RWPE1 (cell line): ENCODE results near the gene VAMP5.
"Not testable (repeated sequence)": the region's sequence is repeated elsewhere in the genome, so short reads cannot be mapped to it uniquely, and the experiment has no call there.

Source experiments
- CTCF ChIA-PET: fragments of 350-600 bp; sonication (Branson Sonifier 250); formaldehyde crosslinking; extraction: SDS; loops from one replicate; lab custom pipeline; 2021; lab: Yijun Ruan, JAX
- POLR2A ChIA-PET: fragments of 400-600 bp; formaldehyde crosslinking; extraction: SDS; loops from one replicate; lab custom pipeline; 2020; ENCODE audit warnings: antibody characterized with exemption; ENCODE audit not compliant: low non-redundant PET; lab: Yijun Ruan, JAX
- DNase-seq: peaks from one replicate; pipeline ENCODE4 v3.0.0; 2012; ENCODE audit warnings: low spot score
- H3K27ac ChIP-seq: fragments of 450-650 bp; 2 replicates; pipeline ENCODE4 v1.5.1; 2017
- TF ChIP-seq, protein P1 (sequence below): fragments of 450-650 bp; conservative IDR thresholded peaks from 2 replicates; pipeline ENCODE4 v1.5.1; 2017; ENCODE audit warnings: low read depth, mild to moderate bottlenecking

The VAMP5 gene

DNA sequence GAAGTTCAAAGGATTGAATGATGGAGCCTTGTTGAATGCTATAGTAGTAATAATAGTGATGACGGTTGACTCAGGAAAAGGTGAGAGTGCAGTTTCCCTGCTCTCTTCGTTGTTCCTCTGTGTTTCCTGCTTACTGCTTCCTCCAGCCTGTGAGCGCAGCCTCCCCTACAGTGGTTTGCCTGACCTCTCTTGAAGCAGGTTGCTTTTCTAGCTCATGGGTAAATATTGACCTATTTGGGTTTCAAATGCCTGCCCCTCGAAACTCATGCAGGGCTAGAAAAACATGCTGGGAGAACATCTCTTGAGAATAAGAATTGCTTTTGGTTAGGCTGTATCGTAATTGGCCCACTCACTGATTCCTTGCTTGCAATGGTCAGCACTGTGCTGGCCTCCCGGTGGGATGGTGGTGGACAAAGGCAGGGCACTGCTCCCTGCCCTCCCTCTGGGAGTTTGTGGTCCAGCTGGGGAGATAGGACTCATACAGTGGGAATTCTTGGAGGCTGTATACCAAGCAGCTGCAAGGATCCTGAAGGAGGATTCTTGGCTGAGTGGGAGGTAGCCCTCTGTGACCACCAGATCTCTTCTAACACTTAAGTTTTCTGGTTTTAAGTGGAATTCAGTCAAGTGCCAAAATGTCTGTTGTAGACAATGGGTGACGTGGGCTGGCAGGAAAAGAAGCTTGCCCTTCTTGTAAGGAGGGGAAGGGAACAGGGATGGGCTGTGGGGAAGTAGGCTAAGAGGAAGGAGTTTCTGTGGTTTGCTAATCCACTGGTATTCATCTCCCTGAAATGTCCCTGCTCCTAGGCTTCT lies 6.0 kb downstream of the VAMP5 start:
- TF ChIP-seq, protein P1, sequence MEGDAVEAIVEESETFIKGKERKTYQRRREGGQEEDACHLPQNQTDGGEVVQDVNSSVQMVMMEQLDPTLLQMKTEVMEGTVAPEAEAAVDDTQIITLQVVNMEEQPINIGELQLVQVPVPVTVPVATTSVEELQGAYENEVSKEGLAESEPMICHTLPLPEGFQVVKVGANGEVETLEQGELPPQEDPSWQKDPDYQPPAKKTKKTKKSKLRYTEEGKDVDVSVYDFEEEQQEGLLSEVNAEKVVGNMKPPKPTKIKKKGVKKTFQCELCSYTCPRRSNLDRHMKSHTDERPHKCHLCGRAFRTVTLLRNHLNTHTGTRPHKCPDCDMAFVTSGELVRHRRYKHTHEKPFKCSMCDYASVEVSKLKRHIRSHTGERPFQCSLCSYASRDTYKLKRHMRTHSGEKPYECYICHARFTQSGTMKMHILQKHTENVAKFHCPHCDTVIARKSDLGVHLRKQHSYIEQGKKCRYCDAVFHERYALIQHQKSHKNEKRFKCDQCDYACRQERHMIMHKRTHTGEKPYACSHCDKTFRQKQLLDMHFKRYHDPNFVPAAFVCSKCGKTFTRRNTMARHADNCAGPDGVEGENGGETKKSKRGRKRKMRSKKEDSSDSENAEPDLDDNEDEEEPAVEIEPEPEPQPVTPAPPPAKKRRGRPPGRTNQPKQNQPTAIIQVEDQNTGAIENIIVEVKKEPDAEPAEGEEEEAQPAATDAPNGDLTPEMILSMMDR = no peak
- DNase-seq = no peak
- POLR2A ChIA-PET = no interaction called here
- CTCF ChIA-PET = interaction anchor here (0.7 kb wide), 1 partner anchor 171 kb away, joined by 3 read pairs; no protein-coding TSS in a partner anchor
- peak overlapping the region; percentile 65 for H3K27ac ChIP-seq

DNA sequence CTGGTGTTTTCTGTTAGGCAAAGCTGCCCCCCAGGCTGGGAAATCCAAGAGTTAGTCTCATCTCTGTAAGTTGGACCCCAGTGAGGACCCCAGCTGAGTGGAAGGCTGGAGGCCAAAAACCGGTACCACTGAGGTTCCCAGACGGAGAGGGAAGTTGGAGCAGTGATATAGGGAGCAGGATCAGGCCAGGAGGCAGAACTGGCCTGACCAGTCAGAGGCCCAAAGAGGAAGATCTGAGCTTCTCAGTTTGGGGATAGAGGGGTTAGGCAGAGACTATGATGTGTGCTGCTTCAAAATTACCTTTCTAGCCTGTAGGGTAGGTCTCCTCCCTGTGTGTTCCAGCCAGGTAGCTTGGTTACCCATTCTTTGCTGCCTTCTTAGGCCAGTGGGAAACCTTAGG lies 6.7 kb downstream of the VAMP5 start:
- H3K27ac ChIP-seq = peak overlapping the region; percentile 65
- ChIA-PET POLR2A (no interaction called here), CTCF (interaction anchor here (0.7 kb wide), 1 partner anchor 171 kb away, joined by 3 read pairs; no protein-coding TSS in a partner anchor)
- TF ChIP-seq, protein P1 = no peak
- no peak for DNase-seq

DNA sequence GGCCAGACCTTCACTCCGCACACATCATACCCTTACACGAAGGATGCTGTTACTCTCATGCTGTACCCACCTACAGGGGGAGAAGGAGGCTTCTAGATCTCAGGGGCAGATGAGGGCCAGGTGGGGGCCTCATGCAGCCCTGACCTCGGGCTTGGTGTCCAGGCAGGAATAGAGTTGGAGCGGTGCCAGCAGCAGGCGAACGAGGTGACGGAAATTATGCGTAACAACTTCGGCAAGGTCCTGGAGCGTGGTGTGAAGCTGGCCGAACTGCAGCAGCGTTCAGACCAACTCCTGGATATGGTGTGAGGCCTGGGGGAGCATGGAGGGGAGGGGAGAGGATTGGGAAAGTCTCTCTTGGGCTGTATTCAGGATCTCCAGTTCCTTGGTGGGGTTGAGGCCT lies 7.3 kb downstream of the VAMP5 start:
- ChIA-PET POLR2A (no interaction called here), CTCF (no interaction called here)
- DNase-seq = no peak
- TF ChIP-seq, protein P1 = no peak
- H3K27ac ChIP-seq = peak overlapping the region; percentile 65

DNA sequence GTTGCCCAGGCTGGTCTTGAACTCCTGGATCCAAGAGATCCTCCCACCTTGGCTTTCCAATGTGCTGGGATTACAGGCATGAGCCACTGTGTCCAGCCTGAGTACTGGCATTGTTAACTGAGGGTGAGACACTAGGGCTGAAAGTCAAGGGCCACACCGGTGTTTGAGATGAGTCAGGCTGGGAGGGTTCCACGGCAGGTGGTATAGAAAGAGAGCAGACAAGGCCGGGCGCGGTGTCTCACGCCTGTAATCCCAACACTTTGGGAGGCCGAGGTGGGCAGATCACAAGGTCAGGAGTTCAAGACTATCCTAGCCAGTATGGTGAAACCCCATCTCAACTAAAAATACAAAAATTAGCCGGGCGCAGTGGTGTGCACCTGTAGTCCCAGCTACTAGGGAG lies 8.1 kb downstream of the VAMP5 start:
- H3K27ac ChIP-seq, POLR2A ChIA-PET, DNase-seq: not testable (repeated sequence)
- CTCF ChIA-PET = interaction anchor here (1.0 kb wide), 1 partner anchor 11 kb away, joined by 3 read pairs; no protein-coding TSS in a partner anchor

DNA sequence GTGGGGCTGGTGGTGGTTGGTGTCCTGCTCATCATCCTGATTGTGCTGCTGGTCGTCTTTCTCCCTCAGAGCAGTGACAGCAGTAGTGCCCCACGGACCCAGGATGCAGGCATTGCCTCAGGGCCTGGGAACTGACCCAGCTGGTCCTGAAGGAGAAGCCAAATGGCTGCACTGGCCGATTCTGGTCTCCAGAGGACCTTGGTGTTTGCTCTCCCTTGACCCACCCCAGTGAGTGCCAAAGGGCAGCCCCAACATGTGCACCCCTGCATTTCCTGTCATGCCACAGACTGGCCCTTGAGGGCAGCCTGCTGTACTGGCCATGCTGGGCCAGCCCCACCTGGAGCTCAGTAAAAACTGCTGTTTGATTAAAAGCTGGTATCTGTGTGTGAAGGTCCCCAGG lies 8.8 kb downstream of the VAMP5 start:
- CTCF ChIA-PET = interaction anchor here (1.0 kb wide), 1 partner anchor 12 kb away, joined by 3 read pairs; no protein-coding TSS in a partner anchor
- TF ChIP-seq, protein P1 = no peak
- H3K27ac ChIP-seq = peak overlapping the region; percentile 22
- no peak for DNase-seq
- POLR2A ChIA-PET = no interaction called here

DNA sequence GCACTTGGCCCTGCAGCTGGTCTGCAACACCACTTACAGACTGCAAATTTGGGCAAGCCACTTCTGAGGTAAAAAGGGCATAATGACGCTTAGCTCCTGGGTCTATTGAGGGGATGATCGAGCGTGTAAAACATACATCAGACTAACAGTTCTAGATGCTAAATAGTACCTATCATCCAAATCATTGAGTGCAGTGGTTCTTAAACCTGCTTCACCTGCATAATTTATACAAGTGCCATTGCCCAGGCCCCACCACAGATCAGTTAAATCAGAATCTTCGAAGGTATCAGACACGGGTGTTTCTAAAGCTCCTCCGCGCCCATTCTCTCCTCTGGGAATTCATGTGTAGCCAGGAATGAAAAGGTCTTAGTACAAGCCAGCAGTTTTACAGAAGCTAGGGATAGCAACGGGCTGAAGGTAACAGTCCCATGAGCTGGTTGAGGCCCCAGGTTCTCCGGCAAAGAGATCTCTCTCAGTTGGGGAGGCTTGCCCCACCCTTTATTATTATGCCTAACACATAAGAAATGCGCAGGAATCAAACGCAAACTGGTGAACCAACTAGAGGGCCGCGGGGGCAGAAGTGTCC lies 10.6 kb downstream of the VAMP5 start:
- CTCF ChIA-PET = interaction anchor here (0.6 to 1.6 kb wide), 3 partner anchors 10 to 209 kb away, joined by 3 read pairs; partner anchors contain the start of gene VAMP8
- no peak for DNase-seq
- peak overlapping the region; percentile 96 for H3K27ac ChIP-seq
- TF ChIP-seq, protein P1 = no peak
- POLR2A ChIA-PET = interaction anchor here (0.5 to 1.5 kb wide), 3 partner anchors 10 to 131 kb away, joined by 3 to 6 read pairs (median 3); partner anchors contain the start of gene VAMP8
